GM06990 (cell line): ENCODE measurements around the gene DAPK1.

ENCODE experiments used
- DNase-seq: peaks from one replicate; pipeline ENCODE4 v3.0.0-alpha.2; 2011; ENCODE audit not compliant: insufficient read length; ENCODE audit errors: extremely low read depth
- H3K27me3 ChIP-seq: replicated peaks from 2 replicates; pipeline ENCODE4 v1.6.0; 2011; ENCODE audit warnings: low read length; ENCODE audit not compliant: control insufficient read depth, insufficient read depth
- H3K36me3 ChIP-seq: 2 replicates; pipeline ENCODE4 v1.5.1; 2011; ENCODE audit warnings: low read length; ENCODE audit not compliant: control insufficient read depth, insufficient read depth
- H3K4me3 ChIP-seq: replicated peaks from 2 replicates; pipeline ENCODE4 v1.5.1; 2011; ENCODE audit warnings: low read depth, mild to moderate bottlenecking, control low read depth, low read length
- TF ChIP-seq, protein P1 (sequence below): IDR thresholded peaks from 2 replicates; pipeline ENCODE4 v1.5.1; 2011; ENCODE audit warnings: low read length, control low read depth, mild to moderate bottlenecking, inconsistent platforms; ENCODE audit not compliant: insufficient read depth, poor library complexity, severe bottlenecking

Gene DAPK1

DNA sequence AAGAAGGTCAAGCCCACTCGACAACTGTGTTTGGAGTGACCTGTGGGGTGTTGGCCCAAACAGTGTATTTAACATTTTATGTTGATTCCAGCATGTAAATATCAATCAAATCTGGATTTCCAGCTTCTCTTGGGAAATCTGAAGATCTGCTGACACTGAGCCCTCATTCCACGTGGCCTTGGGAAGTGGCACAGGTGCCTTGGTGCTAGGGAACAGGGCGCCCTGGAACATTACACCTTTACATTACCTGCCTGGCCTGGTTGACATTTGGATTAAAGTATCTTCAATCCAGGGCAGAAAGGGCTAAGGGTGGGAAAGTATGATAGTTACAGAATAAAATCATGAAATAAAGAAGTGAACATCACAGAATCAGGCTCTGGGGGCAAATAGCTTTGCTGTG, 143.4 kb downstream of the DAPK1 start:
- H3K4me3 ChIP-seq: no peak overlapping the region
- DNase-seq: no peak
- TF ChIP-seq, protein P1, sequence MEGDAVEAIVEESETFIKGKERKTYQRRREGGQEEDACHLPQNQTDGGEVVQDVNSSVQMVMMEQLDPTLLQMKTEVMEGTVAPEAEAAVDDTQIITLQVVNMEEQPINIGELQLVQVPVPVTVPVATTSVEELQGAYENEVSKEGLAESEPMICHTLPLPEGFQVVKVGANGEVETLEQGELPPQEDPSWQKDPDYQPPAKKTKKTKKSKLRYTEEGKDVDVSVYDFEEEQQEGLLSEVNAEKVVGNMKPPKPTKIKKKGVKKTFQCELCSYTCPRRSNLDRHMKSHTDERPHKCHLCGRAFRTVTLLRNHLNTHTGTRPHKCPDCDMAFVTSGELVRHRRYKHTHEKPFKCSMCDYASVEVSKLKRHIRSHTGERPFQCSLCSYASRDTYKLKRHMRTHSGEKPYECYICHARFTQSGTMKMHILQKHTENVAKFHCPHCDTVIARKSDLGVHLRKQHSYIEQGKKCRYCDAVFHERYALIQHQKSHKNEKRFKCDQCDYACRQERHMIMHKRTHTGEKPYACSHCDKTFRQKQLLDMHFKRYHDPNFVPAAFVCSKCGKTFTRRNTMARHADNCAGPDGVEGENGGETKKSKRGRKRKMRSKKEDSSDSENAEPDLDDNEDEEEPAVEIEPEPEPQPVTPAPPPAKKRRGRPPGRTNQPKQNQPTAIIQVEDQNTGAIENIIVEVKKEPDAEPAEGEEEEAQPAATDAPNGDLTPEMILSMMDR: no peak
- H3K27me3 ChIP-seq: no peaks in the 10 kb centered on the region
- H3K36me3 ChIP-seq: peaks cover 20% of the 10 kb centered on the region

DNA sequence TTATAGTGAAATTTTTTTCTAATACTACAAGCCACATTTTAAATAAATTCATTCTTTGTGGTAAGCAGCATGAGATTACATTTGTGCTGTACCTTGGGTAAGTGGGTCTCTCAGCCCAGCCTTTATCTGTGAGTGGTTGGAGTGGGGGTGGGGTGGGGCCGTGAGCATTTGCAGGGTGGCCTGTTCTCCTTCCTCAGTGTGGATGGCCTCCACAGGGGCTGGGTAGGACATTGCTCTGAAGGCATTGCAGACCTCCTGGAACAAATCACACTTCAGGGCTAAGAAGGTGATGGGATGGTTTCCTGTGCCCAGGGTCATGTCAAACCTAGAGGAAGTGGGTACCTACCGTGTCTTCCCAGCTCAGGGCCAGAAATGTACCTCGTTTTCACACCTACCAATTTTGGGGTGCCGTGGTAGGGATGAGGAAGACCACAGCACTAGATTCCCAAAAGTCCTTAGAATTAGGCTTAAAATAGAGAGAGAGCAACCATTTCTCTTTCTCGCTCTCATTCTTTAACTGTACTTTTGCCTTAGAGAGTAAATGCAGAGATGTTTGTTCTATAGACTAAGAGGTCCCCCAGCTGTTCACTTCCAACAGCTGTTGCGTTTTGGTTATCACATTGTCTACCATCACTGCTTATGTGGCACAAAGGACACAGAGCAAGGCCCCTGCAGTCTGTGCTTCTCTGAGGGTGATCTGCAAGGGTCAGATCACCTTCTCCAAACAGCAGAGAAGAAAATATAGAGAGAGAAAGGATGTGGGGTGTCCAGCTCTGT, 144.9 kb downstream of the DAPK1 start:
- H3K4me3 ChIP-seq: no peak overlapping the region
- H3K36me3 ChIP-seq: peaks cover 25% of the 10 kb centered on the region
- DNase-seq: no peak
- TF ChIP-seq, protein P1: no peak
- H3K27me3 ChIP-seq: no peaks in the 10 kb centered on the region

DNA sequence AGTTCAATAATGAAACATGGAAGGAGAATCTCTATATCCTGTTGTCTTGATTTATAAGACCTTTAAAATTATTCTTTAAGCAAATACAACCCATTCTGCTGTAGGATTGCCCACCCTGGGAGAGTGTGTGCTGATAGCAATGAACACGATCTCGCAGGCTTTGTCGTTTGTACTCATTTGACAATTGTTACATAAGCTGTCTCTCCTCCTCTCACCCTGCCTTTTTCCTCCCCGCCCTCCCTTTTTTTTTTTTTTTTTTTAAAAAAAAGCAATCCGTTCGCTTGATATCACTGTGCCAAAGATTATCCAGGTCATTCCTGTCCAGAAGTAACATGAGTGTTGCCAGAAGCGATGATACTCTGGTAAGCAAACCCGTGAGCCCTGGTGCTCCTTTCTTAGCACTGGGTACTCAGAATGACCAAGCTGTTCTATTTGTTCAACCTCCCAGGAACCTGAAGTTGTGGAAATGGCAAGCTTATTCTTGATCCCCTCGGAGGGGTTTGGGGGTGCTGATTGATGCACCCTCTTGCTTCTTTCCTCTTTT, 145.5 kb downstream of the DAPK1 start:
- Histone ChIP-seq H3K27me3 (no peaks in the 10 kb centered on the region), H3K36me3 (peaks cover 29% of the 10 kb centered on the region), H3K4me3 (no peak overlapping the region)
- DNase-seq: no peak
- TF ChIP-seq, protein P1: no peak

DNA sequence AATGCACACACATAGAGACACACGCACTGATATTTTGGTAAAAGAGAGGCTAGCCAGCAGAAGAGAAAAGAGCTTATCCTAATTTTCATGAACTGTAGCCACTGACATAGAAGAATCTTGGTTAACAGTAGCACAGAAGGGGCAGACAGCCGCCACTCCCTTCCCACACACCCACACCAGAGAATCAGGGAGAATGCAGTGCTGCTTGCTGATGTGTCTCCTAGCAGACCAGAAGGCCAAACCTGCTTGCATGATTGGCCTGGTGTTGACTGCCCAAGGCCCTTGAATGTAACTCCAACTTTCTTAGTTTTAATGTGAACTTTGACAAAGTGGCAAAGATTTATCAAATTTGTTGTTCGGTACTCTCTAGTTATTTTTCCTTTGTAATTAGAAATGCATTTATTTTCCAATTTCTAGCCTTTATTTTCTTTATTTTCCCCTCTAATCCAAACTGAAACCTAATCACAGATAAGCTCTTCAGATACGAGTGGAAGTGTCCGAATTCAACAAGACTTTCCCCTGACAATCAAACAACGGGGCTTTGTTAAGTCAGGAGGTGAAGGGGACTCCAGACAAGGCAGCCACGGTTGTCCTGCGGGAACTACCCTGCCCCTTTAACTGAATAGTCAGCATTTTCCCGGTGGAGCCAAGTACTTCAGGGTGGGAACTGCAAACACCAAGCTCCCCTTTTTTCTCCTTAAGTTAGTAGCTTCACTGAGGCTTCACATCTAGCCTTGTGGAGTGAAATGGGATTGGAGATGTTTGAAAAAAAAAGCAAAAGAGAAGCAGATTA, 146.3 kb downstream of the DAPK1 start:
- no peak for DNase-seq
- TF ChIP-seq, protein P1: no peak
- peaks cover 27% of the 10 kb centered on the region for H3K36me3 ChIP-seq
- H3K27me3 ChIP-seq: no peaks in the 10 kb centered on the region
- no peak overlapping the region for H3K4me3 ChIP-seq

- Histone ChIP-seq H3K4me3 (no peak overlapping the region), H3K27me3 (no peaks in the 10 kb centered on the region), H3K36me3 (peaks cover 28% of the 10 kb centered on the region)
- no peak for DNase-seq
- TF ChIP-seq, protein P1: no peak
Observed at GRCh38 chr9:87644659-87645058, 147.0 kb downstream of the DAPK1 start.
